ENCODE results near the gene MTHFD1L. TPM values are rescaled to one million over a fixed set of nuclear protein-coding genes. Genes with fewer than 3 reads are reported as not detected.

Gene MTHFD1L
- total and polyA plus RNA-seq, 2 of the 8 experiments (the other 6 are each of a cell fraction or from before 2014, with no cell fraction given) = 29.2 to 105 TPM

DNA sequence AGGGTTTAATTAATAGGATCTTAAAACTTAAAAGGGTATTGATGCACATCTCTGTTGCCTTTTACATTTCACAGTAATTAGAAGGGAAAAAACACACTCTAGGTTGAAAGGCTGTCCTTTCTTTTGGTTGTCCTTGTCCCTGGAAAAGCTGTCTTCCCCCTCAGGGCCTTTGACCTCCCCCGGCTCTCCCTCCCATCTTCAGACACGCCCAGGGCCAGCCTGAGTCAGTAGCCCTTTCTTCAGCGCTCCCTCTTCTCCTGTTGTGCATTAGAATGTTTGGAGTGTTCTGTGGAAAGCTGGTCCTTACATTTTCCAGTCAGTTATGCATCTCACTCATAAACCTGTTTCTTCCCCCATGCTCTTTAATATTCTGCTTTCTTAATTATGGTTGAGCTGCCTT is 157.0 kb downstream of the MTHFD1L start:
- no peak overlapping the region for H3K18ac ChIP-seq (ENCODE audit: extremely low read depth, low read length)
- 86% methylated on average over 3 of the region's 3 CpGs; no CpG with 5 or more reads in 1 of the 2 experiments for WGBS, 2 experiments (ENCODE audit: extremely low coverage in 1 of 2, insufficient coverage in 1 of 2, insufficient read length in 1 of 2, insufficient replicate concordance in 2 of 2, low coverage in 1 of 2, low lambda C conversion rate in 2 of 2, missing lambda C conversion rate in 1 of 2)
- H3K27ac ChIP-seq (ENCODE audit: low read depth, low read length) = no peak overlapping the region
- no peak overlapping the region for H2AFZ ChIP-seq (ENCODE audit: low read length)
- CTCF ChIA-PET (ENCODE audit: partially characterized antibody) = interaction anchor here (0.6 to 11.5 kb wide), 3 partner anchors 7 to 302 kb away, joined by 3 to 133 read pairs (median 56); no protein-coding TSS in a partner anchor
- no peaks in the 10 kb centered on the region for H3K23me2 ChIP-seq (ENCODE audit: low read depth, low read length)
- H2BK15ac ChIP-seq (ENCODE audit: low read length) = no peak overlapping the region
- no peaks in the 10 kb centered on the region for H4K20me1 ChIP-seq (replicated peaks in 1 of 2; ENCODE audit: control insufficient read depth in 1 of 2, insufficient read depth in 2 of 2, low read length in 2 of 2)
- no peak overlapping the region for H3K14ac ChIP-seq (ENCODE audit: insufficient read length)
- H2BK5ac ChIP-seq (ENCODE audit: low read depth, low read length) = no peak overlapping the region
- H4K91ac ChIP-seq (replicated peaks; ENCODE audit: insufficient read length, low read length) = no peak overlapping the region
- H2BK12ac ChIP-seq (ENCODE audit: low read depth, low read length) = no peak overlapping the region
- H3K9me3 ChIP-seq (ENCODE audit: insufficient read depth in 2 of 2, low read depth in 1 of 2, low read length in 1 of 2) = no peaks in the 10 kb centered on the region
- FAIRE-seq (no peak), DNase-seq (ENCODE audit: low read depth in 1 of 2, low spot score in 2 of 2) (no peak)
- H2BK20ac ChIP-seq (ENCODE audit: low read length) = no peak overlapping the region
- H3K4me1 ChIP-seq (replicated peaks in 1 of 4; ENCODE audit: control insufficient read depth in 3 of 4, insufficient read depth in 4 of 4, low read length in 3 of 4) = no peaks in the 10 kb centered on the region
- H4K8ac ChIP-seq (ENCODE audit: extremely low read depth, insufficient read depth, low read length) = no peak overlapping the region
- peaks cover 0 to 29% (median 8%) of the 10 kb centered on the region in 4 experiments; a peak in 5 of 8 replicates for H3K36me3 ChIP-seq (ENCODE audit: control insufficient read depth in 2 of 4, insufficient read depth in 4 of 4, low read length in 3 of 4)
- H3K4me2 ChIP-seq (ENCODE audit: insufficient read depth in 1 of 2, low read depth in 2 of 2, low read length in 2 of 2) = no peak overlapping the region
- no peak overlapping the region for H3K56ac ChIP-seq (replicated peaks; ENCODE audit: insufficient read length, low read depth, low read length)
- H3K79me2 ChIP-seq (ENCODE audit: control insufficient read depth in 1 of 2, insufficient read depth in 2 of 2, low read length in 2 of 2) = no peaks in the 10 kb centered on the region
- H3K23ac ChIP-seq (ENCODE audit: insufficient read length) = no peak overlapping the region
- H3K4ac ChIP-seq (replicated peaks; ENCODE audit: insufficient read length, low read depth, low read length) = no peak overlapping the region
- no peak overlapping the region for H2BK120ac ChIP-seq (replicated peaks; ENCODE audit: low read depth, low read length)
- H3K4me3 ChIP-seq (ENCODE audit: extremely low read depth in 1 of 4, insufficient read depth in 2 of 4, low read depth in 3 of 4, low read length in 4 of 4) = no peak overlapping the region
- no peak overlapping the region for H3K9ac ChIP-seq (replicated peaks in 1 of 4; ENCODE audit: extremely low read depth in 1 of 4, low read depth in 3 of 4, low read length in 3 of 4)
- H3K27me3 ChIP-seq (replicated peaks in 1 of 4; ENCODE audit: control insufficient read depth in 3 of 4, extremely low read depth in 1 of 4, insufficient read depth in 3 of 4, low read length in 3 of 4) = no peaks in the 10 kb centered on the region
- H3K79me1 ChIP-seq (ENCODE audit: low read depth, low read length) = no peaks in the 10 kb centered on the region
- no peak overlapping the region for H4K5ac ChIP-seq (ENCODE audit: insufficient read length, low read depth, low read length)
- TF ChIP-seq RXRA (IDR thresholded peaks at IDR 0.05; ENCODE audit: insufficient read depth, low read depth, low read length) (no peak), CTBP2 (IDR thresholded peaks at IDR 0.05; ENCODE audit: borderline replicate concordance, insufficient read depth, insufficient read length, low read length) (no peak), SRF (IDR thresholded peaks at IDR 0.05; ENCODE audit: low read depth, low read length) (no peak), POU5F1 (IDR thresholded peaks at IDR 0.05; ENCODE audit: low read depth, low read length) (no peak), NRF1 (IDR thresholded peaks at IDR 0.05; ENCODE audit: low read depth, low read length) (no peak), PHF8 (conservative IDR thresholded peaks at IDR 0.05; ENCODE audit: low read depth, low read length) (no peak), SIRT6 (IDR thresholded peaks at IDR 0.05; ENCODE audit: low read length) (no peak), SP2 (IDR thresholded peaks at IDR 0.05; ENCODE audit: low read length) (no peak), SP1 (IDR thresholded peaks at IDR 0.05; ENCODE audit: low read depth, low read length) (no peak), SUZ12 (IDR thresholded peaks at IDR 0.05; ENCODE audit: low read length) (no peak)
- POLR2A ChIA-PET (ENCODE audit: partially characterized antibody) = no interaction called here
- H2AK5ac ChIP-seq (ENCODE audit: low read depth, low read length) = no peak overlapping the region

Data from H1 (cell line).